H1 (cell line): ENCODE data around the gene TMEM131L. TPM values are rescaled to one million over a fixed set of nuclear protein-coding genes. Genes with fewer than 3 reads are reported as not detected.

Experiments
- CTCF ChIA-PET: fragments of 300-600 bp; sonication (Branson Sonifier 250); formaldehyde crosslinking; loops from one replicate; lab custom pipeline; 2021; ENCODE audit not compliant: partially characterized antibody; lab: Charles Lee
- POLR2A ChIA-PET: fragments of 300-600 bp; sonication (Branson Sonifier 250); formaldehyde crosslinking; loops from one replicate; lab custom pipeline; 2021; ENCODE audit warnings: inconsistent platforms; ENCODE audit not compliant: partially characterized antibody; lab: Charles Lee
- DNase-seq, 2 experiments: peaks; one replicate each; pipeline versions ENCODE4 v3.0.0 to v3.0.0-alpha.2; 2010 to 2022; ENCODE audit warnings: low spot score in 2 of 2, low read depth in 1 of 2, mixed read lengths in 1 of 2
- FAIRE-seq: peaks from 2 replicates; lab custom pipeline; 2011; peaks lifted over from hg19 to GRCh38; lab: Jason Lieb, UNC
- H2AFZ ChIP-seq: 2 replicates; pipeline ENCODE4 v1.8.1; 2012; ENCODE audit warnings: low read length, inconsistent platforms
- H2AK5ac ChIP-seq: 2 replicates; pipeline ENCODE4 v1.6.1; 2013; ENCODE audit warnings: low read depth, low read length
- H2BK120ac ChIP-seq: replicated peaks from 2 replicates; pipeline ENCODE3; 2013; ENCODE audit warnings: low read depth, low read length, inconsistent platforms
- H2BK12ac ChIP-seq: 2 replicates; pipeline ENCODE4 v1.6.1; 2013; ENCODE audit warnings: low read depth, low read length
- H2BK15ac ChIP-seq: 2 replicates; pipeline ENCODE4 v1.6.1; 2013; ENCODE audit warnings: low read length
- H2BK20ac ChIP-seq: 2 replicates; pipeline ENCODE4 v1.6.1; 2013; ENCODE audit warnings: low read length
- H2BK5ac ChIP-seq: 2 replicates; pipeline ENCODE4 v1.6.1; 2013; ENCODE audit warnings: low read depth, low read length
- H3K14ac ChIP-seq: 2 replicates; pipeline ENCODE4 v1.6.1; 2013; ENCODE audit warnings: inconsistent platforms; ENCODE audit not compliant: insufficient read length
- H3K18ac ChIP-seq: 2 replicates; pipeline ENCODE4 v1.6.1; 2013; ENCODE audit warnings: low read length; ENCODE audit errors: extremely low read depth
- H3K23ac ChIP-seq: 2 replicates; pipeline ENCODE4 v1.6.1; 2013; ENCODE audit warnings: inconsistent platforms; ENCODE audit not compliant: insufficient read length
- H3K23me2 ChIP-seq: 2 replicates; pipeline ENCODE4 v1.6.1; 2013; ENCODE audit warnings: low read depth, low read length
- H3K27ac ChIP-seq: 2 replicates; pipeline ENCODE4 v1.6.1; 2011; ENCODE audit warnings: low read depth, low read length, inconsistent platforms
- H3K27me3 ChIP-seq, 4 experiments: replicated peaks in 1 of 4; 1 replicate in 1 of 4; 2 replicates in 3 of 4; pipeline versions ENCODE4 v1.6.1 to v1.8.1; 2011 to 2013; ENCODE audit warnings: low read length in 3 of 4, mild to moderate bottlenecking in 3 of 4, inconsistent platforms in 2 of 4, mixed read lengths in 2 of 4, moderate library complexity in 1 of 4; ENCODE audit not compliant: control insufficient read depth in 3 of 4, insufficient read depth in 3 of 4; ENCODE audit errors: extremely low read depth in 1 of 4
- H3K36me3 ChIP-seq, 4 experiments: 2 replicates each; pipeline versions ENCODE4 v1.6.1 to v1.8.1; 2011 to 2013; ENCODE audit warnings: mild to moderate bottlenecking in 4 of 4, low read length in 3 of 4, moderate library complexity in 2 of 4, control low read depth in 1 of 4, inconsistent platforms in 1 of 4; ENCODE audit not compliant: insufficient read depth in 4 of 4, control insufficient read depth in 2 of 4
- H3K4ac ChIP-seq: replicated peaks from 2 replicates; pipeline ENCODE3; 2013; ENCODE audit warnings: low read length, low read depth, mixed read lengths, inconsistent platforms; ENCODE audit not compliant: insufficient read length
- H3K4me1 ChIP-seq, 4 experiments: replicated peaks in 1 of 4; 1 replicate in 1 of 4; 2 replicates in 3 of 4; pipeline versions ENCODE4 v1.6.1 to v1.8.1; 2011 to 2013; ENCODE audit warnings: low read length in 3 of 4, inconsistent platforms in 2 of 4, mixed read lengths in 1 of 4; ENCODE audit not compliant: insufficient read depth in 4 of 4, control insufficient read depth in 3 of 4
- H3K4me2 ChIP-seq, 2 experiments: 2 replicates each; pipeline versions ENCODE4 v1.6.1 to v1.8.1; 2011 to 2013; ENCODE audit warnings: low read depth in 2 of 2, low read length in 2 of 2, control low read depth in 1 of 2, inconsistent platforms in 1 of 2, mild to moderate bottlenecking in 1 of 2; ENCODE audit not compliant: insufficient read depth in 1 of 2
- H3K4me3 ChIP-seq, 4 experiments: fragments of 200-600, 300-600 bp in 1 of 4; sonication (generic), shearing (Covaris generic), sonication (Bioruptor Twin) in 1 of 4; 2 replicates each; pipeline versions ENCODE4 v1.5.1 to v1.8.1; 2011 to 2016; ENCODE audit warnings: low read length in 4 of 4, low read depth in 3 of 4, control low read depth in 2 of 4, inconsistent platforms in 2 of 4, mild to moderate bottlenecking in 2 of 4, mixed read lengths in 1 of 4, moderate library complexity in 1 of 4; ENCODE audit not compliant: insufficient read depth in 2 of 4; ENCODE audit errors: extremely low read depth in 1 of 4
- H3K56ac ChIP-seq: replicated peaks from 2 replicates; pipeline ENCODE3; 2013; ENCODE audit warnings: low read depth, mild to moderate bottlenecking, mixed read lengths, low read length, inconsistent platforms; ENCODE audit not compliant: insufficient read length
- H3K79me1 ChIP-seq: 2 replicates; pipeline ENCODE4 v1.6.1; 2013; ENCODE audit warnings: low read depth, low read length, control low read depth
- H3K79me2 ChIP-seq, 2 experiments: 2 replicates each; pipeline versions ENCODE4 v1.6.1 to v1.8.1; 2012 to 2013; ENCODE audit warnings: low read length in 2 of 2, mild to moderate bottlenecking in 2 of 2, inconsistent platforms in 1 of 2; ENCODE audit not compliant: insufficient read depth in 2 of 2, control insufficient read depth in 1 of 2
- H3K9ac ChIP-seq, 4 experiments: replicated peaks in 1 of 4; 1 replicate in 1 of 4; 2 replicates in 3 of 4; pipeline versions ENCODE4 v1.6.1 to v1.8.1; 2011 to 2013; ENCODE audit warnings: low read depth in 3 of 4, low read length in 3 of 4, control low read depth in 2 of 4, mild to moderate bottlenecking in 2 of 4, moderate library complexity in 2 of 4, inconsistent platforms in 1 of 4; ENCODE audit errors: extremely low read depth in 1 of 4
- H3K9me3 ChIP-seq, 2 experiments: 2 replicates each; pipeline versions ENCODE4 v1.6.1 to v1.8.1; 2012 to 2013; ENCODE audit warnings: mild to moderate bottlenecking in 2 of 2, moderate library complexity in 2 of 2, control low read depth in 1 of 2, inconsistent platforms in 1 of 2, low read depth in 1 of 2, low read length in 1 of 2, mixed read lengths in 1 of 2; ENCODE audit not compliant: insufficient read depth in 2 of 2
- H4K20me1 ChIP-seq, 2 experiments: replicated peaks in 1 of 2; 2 replicates each; pipeline versions ENCODE3 to v1.8.1; 2011 to 2013; ENCODE audit warnings: inconsistent platforms in 2 of 2, low read length in 2 of 2, mild to moderate bottlenecking in 1 of 2; ENCODE audit not compliant: insufficient read depth in 2 of 2, control insufficient read depth in 1 of 2
- H4K5ac ChIP-seq: 2 replicates; pipeline ENCODE4 v1.6.1; 2013; ENCODE audit warnings: low read length, low read depth, mixed read lengths, inconsistent platforms; ENCODE audit not compliant: insufficient read length
- H4K8ac ChIP-seq: 2 replicates; pipeline ENCODE4 v1.8.0; 2013; ENCODE audit warnings: mild to moderate bottlenecking, moderate library complexity, low read length, inconsistent platforms; ENCODE audit not compliant: insufficient read depth; ENCODE audit errors: extremely low read depth
- H4K91ac ChIP-seq: replicated peaks from 2 replicates; pipeline ENCODE3; 2013; ENCODE audit warnings: low read length, mixed read lengths, inconsistent platforms; ENCODE audit not compliant: insufficient read length
- ASH2L ChIP-seq: fragments of 200-600, 300-600 bp; sonication (generic); IDR thresholded peaks from one replicate; pipeline ENCODE4 v1.7.1; 2017; ENCODE audit warnings: low read length
- CHD2 ChIP-seq: IDR thresholded peaks from 2 replicates; pipeline ENCODE4 v1.6.1; 2012; ENCODE audit warnings: low read length, improper control_type of control experiment
- EP300 ChIP-seq, 2 experiments: IDR thresholded peaks; 1 replicate in 1 of 2; 2 replicates in 1 of 2; pipeline ENCODE4 v1.6.1; 2011 to 2012; ENCODE audit warnings: low read depth in 2 of 2, low read length in 2 of 2, mild to moderate bottlenecking in 2 of 2, borderline replicate concordance in 1 of 2, inconsistent platforms in 1 of 2, moderate library complexity in 1 of 2
- EZH2 ChIP-seq: fragments of 200-600 bp; sonication (generic); IDR thresholded peaks from 2 replicates; pipeline ENCODE4 v1.7.1; 2012; ENCODE audit warnings: low read depth, mild to moderate bottlenecking, moderate library complexity, low read length, inconsistent platforms; ENCODE audit not compliant: severe bottlenecking
- RAD21 ChIP-seq, 2 experiments: IDR thresholded peaks in 1 of 2; conservative IDR thresholded peaks in 1 of 2; 2 replicates each; pipeline ENCODE4 v1.6.1; 2011; ENCODE audit warnings: low read depth in 2 of 2, low read length in 2 of 2, improper control_type of control experiment in 1 of 2, inconsistent platforms in 1 of 2, mild to moderate bottlenecking in 1 of 2, moderate library complexity in 1 of 2
- SP1 ChIP-seq: IDR thresholded peaks from 2 replicates; pipeline ENCODE4 v1.6.1; 2011; ENCODE audit warnings: low read depth, low read length
- SP2 ChIP-seq: IDR thresholded peaks from 2 replicates; pipeline ENCODE4 v1.6.1; 2012; ENCODE audit warnings: mild to moderate bottlenecking, low read length, inconsistent platforms
- SRF ChIP-seq: IDR thresholded peaks from 2 replicates; pipeline ENCODE4 v1.6.1; 2011; ENCODE audit warnings: mild to moderate bottlenecking, low read depth, low read length, moderate library complexity
- TAF7 ChIP-seq: optimal IDR thresholded peaks from 2 replicates; pipeline ENCODE3; 2011; ENCODE audit warnings: low read depth, mild to moderate bottlenecking, inconsistent platforms, low read length, moderate library complexity, borderline replicate concordance
- WGBS, 2 experiments: shearing (Covaris generic) in 1 of 2; methylation state at CpG; one replicate each; pipeline versions ENCODE4 v1.1.6 to v1.1.7; 2013 to 2015; ENCODE audit warnings: low lambda C conversion rate in 2 of 2, mixed read lengths in 2 of 2, inconsistent platforms in 1 of 2, low coverage in 1 of 2, missing lambda C conversion rate in 1 of 2; ENCODE audit not compliant: insufficient replicate concordance in 2 of 2, insufficient coverage in 1 of 2, insufficient read length in 1 of 2; ENCODE audit errors: extremely low coverage in 1 of 2, missing lambda C conversion rate in 1 of 2; 5-methylcytosine and 5-hydroxymethylcytosine counted together
- polyA plus RNA-seq, 7 experiments: library from polyadenylated mRNA; depleted of rRNA in 3 of 7; stranded (reverse) in 5 of 7; unstranded in 2 of 7; fragments of >200 nt in 5 of 7; fragments of 200-250 nt in 2 of 7; gene quantifications; 1 replicate in 5 of 7; 2 replicates in 1 of 7; 4 replicates in 1 of 7; pipeline versions ENCODE4 v1.2.1 to v1.2.3, GENCODE V29; 2011 to 2013; ENCODE audit warnings: missing spikeins in 2 of 7, mixed read lengths in 2 of 7
- total RNA-seq: library from RNA; stranded (reverse); fragmentation: NEBNext Ultra II Directional; extraction: Animal tissue kit (Norgen Biotek cat#: 25700); gene quantifications from 2 replicates; pipeline ENCODE4 v1.2.1, GENCODE V29; 2021
- TF ChIP-seq, protein P1 (sequence below): IDR thresholded peaks from 2 replicates; pipeline ENCODE4 v1.6.1; 2012; ENCODE audit warnings: inconsistent platforms

Gene TMEM131L
- total and polyA plus RNA-seq, 2 of the 8 experiments (the other 6 are each of a cell fraction or from before 2014, with no cell fraction given): 14.3 to 26.1 TPM

DNA sequence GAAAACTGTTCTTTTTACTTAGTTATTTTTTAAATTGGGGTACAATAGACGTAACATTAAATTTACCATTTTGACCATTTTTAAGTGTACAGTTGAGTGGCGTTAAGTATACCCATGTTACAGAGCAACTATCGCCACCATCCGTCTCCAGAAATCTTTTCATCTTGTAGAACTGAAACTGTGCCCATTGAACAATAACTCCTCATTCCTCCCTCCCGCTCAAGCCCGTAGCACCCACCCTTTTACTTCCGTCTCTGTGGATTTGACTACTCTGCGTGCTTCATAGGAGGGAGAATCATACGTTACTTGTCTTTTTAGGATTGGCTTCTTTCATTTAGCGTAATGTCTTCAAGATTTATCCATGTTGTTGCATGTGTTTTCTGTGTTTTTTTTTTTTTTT lies 55.3 kb downstream of the TMEM131L start:
- Histone ChIP-seq H3K4me1 (peaks cover 0 to 9% (median 2%) of the 10 kb centered on the region in 4 experiments; a peak in 3 of 7 replicates), H2BK120ac (no peak overlapping the region), H3K79me1 (no peaks in the 10 kb centered on the region), H4K5ac (no peak overlapping the region), H3K23ac (no peak overlapping the region), H4K20me1 (peaks cover 0 to 5% of the 10 kb centered on the region in 2 experiments), H4K8ac (no peak overlapping the region), H2AK5ac (no peak overlapping the region), H3K4me3 (no peak overlapping the region), H3K18ac (no peak overlapping the region), H3K4ac (no peak overlapping the region), H3K4me2 (no peak overlapping the region), H3K36me3 (no peaks in the 10 kb centered on the region), H3K23me2 (0 out of 2 replicates have a peak, but pooled peaks cover 2% of the 10 kb centered on the region), H4K91ac (no peak overlapping the region), H3K27ac (no peak overlapping the region), H3K56ac (no peak overlapping the region), H3K14ac (no peak overlapping the region), H2BK5ac (no peak overlapping the region), H3K9me3 (no peaks in the 10 kb centered on the region), H2BK12ac (no peak overlapping the region), H2BK20ac (no peak overlapping the region), H2BK15ac (no peak overlapping the region), H3K9ac (no peak overlapping the region), H3K27me3 (no peaks in the 10 kb centered on the region), H3K79me2 (peaks cover 0 to 23% of the 10 kb centered on the region in 2 experiments; a peak in 3 of 4 replicates), H2AFZ (no peak overlapping the region)
- ChIA-PET POLR2A (interaction anchor here (2.7 kb wide), 1 partner anchor 55 kb away, joined by 8 read pairs; the partner anchor contains the start of gene TMEM131L), CTCF (interaction anchor here (0.6 to 2.5 kb wide), 4 partner anchors 12 to 89 kb away, joined by 3 to 9 read pairs (median 4); partner anchors contain the start of gene TMEM131L)
- WGBS, 2 experiments: 88% methylated on average over 10 of the region's 10 CpGs; no CpG with 5 or more reads in 1 of the 2 experiments
- TF ChIP-seq SP2 (no peak), ASH2L (no peak), EP300 (IDR thresholded peaks at IDR 0.05; ENCODE audit: borderline replicate concordance in 1 of 2, low read depth in 2 of 2, low read length in 2 of 2) (no peak), TAF7 (no peak), RAD21 (IDR thresholded peaks at IDR 0.05 in 1 of 2, conservative IDR thresholded peaks at IDR 0.05 in 1 of 2; ENCODE audit: low read depth in 2 of 2, low read length in 2 of 2) (no peak), CHD2 (no peak), SP1 (no peak), SRF (no peak), EZH2 (no peak)
- TF ChIP-seq, protein P1, sequence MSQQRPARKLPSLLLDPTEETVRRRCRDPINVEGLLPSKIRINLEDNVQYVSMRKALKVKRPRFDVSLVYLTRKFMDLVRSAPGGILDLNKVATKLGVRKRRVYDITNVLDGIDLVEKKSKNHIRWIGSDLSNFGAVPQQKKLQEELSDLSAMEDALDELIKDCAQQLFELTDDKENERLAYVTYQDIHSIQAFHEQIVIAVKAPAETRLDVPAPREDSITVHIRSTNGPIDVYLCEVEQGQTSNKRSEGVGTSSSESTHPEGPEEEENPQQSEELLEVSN: no peak
- no peak for FAIRE-seq
- no peak for DNase-seq
